ENCODE results near the gene NR5A2.

GRCh38 chr1:199995096-199995685 is 32.3 kb upstream of the NR5A2 start:
- TF ChIP-seq, protein P1, sequence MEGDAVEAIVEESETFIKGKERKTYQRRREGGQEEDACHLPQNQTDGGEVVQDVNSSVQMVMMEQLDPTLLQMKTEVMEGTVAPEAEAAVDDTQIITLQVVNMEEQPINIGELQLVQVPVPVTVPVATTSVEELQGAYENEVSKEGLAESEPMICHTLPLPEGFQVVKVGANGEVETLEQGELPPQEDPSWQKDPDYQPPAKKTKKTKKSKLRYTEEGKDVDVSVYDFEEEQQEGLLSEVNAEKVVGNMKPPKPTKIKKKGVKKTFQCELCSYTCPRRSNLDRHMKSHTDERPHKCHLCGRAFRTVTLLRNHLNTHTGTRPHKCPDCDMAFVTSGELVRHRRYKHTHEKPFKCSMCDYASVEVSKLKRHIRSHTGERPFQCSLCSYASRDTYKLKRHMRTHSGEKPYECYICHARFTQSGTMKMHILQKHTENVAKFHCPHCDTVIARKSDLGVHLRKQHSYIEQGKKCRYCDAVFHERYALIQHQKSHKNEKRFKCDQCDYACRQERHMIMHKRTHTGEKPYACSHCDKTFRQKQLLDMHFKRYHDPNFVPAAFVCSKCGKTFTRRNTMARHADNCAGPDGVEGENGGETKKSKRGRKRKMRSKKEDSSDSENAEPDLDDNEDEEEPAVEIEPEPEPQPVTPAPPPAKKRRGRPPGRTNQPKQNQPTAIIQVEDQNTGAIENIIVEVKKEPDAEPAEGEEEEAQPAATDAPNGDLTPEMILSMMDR (IDR thresholded peaks at IDR 0.05) = no peak
- TF ChIP-seq POLR2A (IDR thresholded peaks at IDR 0.05) = no peak

Measured in body of pancreas (tissue), 4 donors.